Liver (tissue), 9 donors: Measurements from ENCODE around the gene DSTYK. TPM values are rescaled to one million over a fixed set of nuclear protein-coding genes. Genes with fewer than 3 reads are reported as not detected.

ENCODE experiments used
- DNase-seq: peaks from one replicate; pipeline ENCODE4 v3.0.0-alpha.2; 2017; ENCODE audit warnings: low spot score
- H3K27ac ChIP-seq, 2 donors: one replicate each; pipeline ENCODE4 v1.7.0; 2013; ENCODE audit warnings: inconsistent platforms in 2 of 2, low read length in 2 of 2, control low read depth in 1 of 2, low read depth in 1 of 2, mild to moderate bottlenecking in 1 of 2
- H3K27me3 ChIP-seq, 4 donors: one replicate each; pipeline versions ENCODE4 v1.6.1 to v1.7.0; 2013; ENCODE audit warnings: low read length in 3 of 4, inconsistent platforms in 1 of 4, mild to moderate bottlenecking in 1 of 4, moderate library complexity in 1 of 4; ENCODE audit not compliant: control insufficient read depth in 4 of 4, insufficient read depth in 4 of 4
- H3K36me3 ChIP-seq, 4 donors: one replicate each; pipeline versions ENCODE4 v1.6.1 to v1.7.0; 2013; ENCODE audit warnings: low read length in 3 of 4, mild to moderate bottlenecking in 3 of 4, low read depth in 1 of 4, moderate library complexity in 1 of 4; ENCODE audit not compliant: control insufficient read depth in 4 of 4, insufficient read depth in 3 of 4
- H3K4me1 ChIP-seq, 4 donors: one replicate each; pipeline versions ENCODE4 v1.6.1 to v1.7.0; 2013; ENCODE audit warnings: low read length in 3 of 4, mild to moderate bottlenecking in 3 of 4, moderate library complexity in 1 of 4; ENCODE audit not compliant: control insufficient read depth in 4 of 4, insufficient read depth in 4 of 4
- H3K4me3 ChIP-seq, 3 donors: one replicate each; pipeline versions ENCODE4 v1.6.1 to v1.7.0; 2013; ENCODE audit warnings: low read length in 3 of 3, control low read depth in 1 of 3, low read depth in 1 of 3, mild to moderate bottlenecking in 1 of 3
- H3K9ac ChIP-seq, 2 donors: one replicate each; pipeline ENCODE4 v1.7.0; 2013; ENCODE audit warnings: low read length in 2 of 2, mild to moderate bottlenecking in 2 of 2, moderate library complexity in 2 of 2, control low read depth in 1 of 2, low read depth in 1 of 2
- H3K9me3 ChIP-seq, 4 donors: one replicate each; pipeline versions ENCODE4 v1.6.1 to v1.7.0; 2013; ENCODE audit warnings: low read length in 3 of 4; ENCODE audit not compliant: control insufficient read depth in 4 of 4
- ATF3 ChIP-seq: IDR thresholded peaks from 2 replicates; pipeline ENCODE4 v1.6.1; 2016; ENCODE audit warnings: antibody characterized with exemption
- CTCF ChIP-seq: fragments of 150-350 bp; IDR thresholded peaks from 2 replicates; pipeline ENCODE4 v1.5.1; 2017; ENCODE audit warnings: improper control_type of control experiment, low read depth, low read length; ENCODE audit not compliant: missing input control
- EGR1 ChIP-seq, 2 donors: IDR thresholded peaks; 2 replicates each; pipeline ENCODE4 v1.6.1; 2016 to 2018; ENCODE audit warnings: antibody characterized with exemption in 2 of 2, low read depth in 2 of 2
- FOXA1 ChIP-seq: IDR thresholded peaks from 2 replicates; pipeline ENCODE4 v1.6.1; 2016; ENCODE audit warnings: antibody characterized with exemption
- FOXA2 ChIP-seq: IDR thresholded peaks from 2 replicates; pipeline ENCODE4 v1.6.1; 2016; ENCODE audit warnings: antibody characterized with exemption
- GABPA ChIP-seq, 2 donors: IDR thresholded peaks in 1 of 2; conservative IDR thresholded peaks in 1 of 2; 2 replicates each; pipeline ENCODE4 v1.6.1; 2016; ENCODE audit warnings: antibody characterized with exemption in 2 of 2, mild to moderate bottlenecking in 1 of 2, moderate library complexity in 1 of 2
- HNF4A ChIP-seq, 2 donors: conservative IDR thresholded peaks; 2 replicates each; pipeline ENCODE4 v1.6.1; 2016; ENCODE audit warnings: antibody characterized with exemption in 2 of 2, mild to moderate bottlenecking in 2 of 2
- HNF4G ChIP-seq: IDR thresholded peaks from 2 replicates; pipeline ENCODE4 v1.6.1; 2016; ENCODE audit warnings: antibody characterized with exemption
- JUND ChIP-seq, 2 donors: IDR thresholded peaks; 2 replicates each; pipeline ENCODE4 v1.6.1; 2016; ENCODE audit warnings: antibody characterized with exemption in 2 of 2
- MAX ChIP-seq: IDR thresholded peaks from 2 replicates; pipeline ENCODE4 v1.6.1; 2016; ENCODE audit warnings: antibody characterized with exemption
- NR2F2 ChIP-seq: IDR thresholded peaks from 2 replicates; pipeline ENCODE4 v1.6.1; 2016; ENCODE audit warnings: antibody characterized with exemption
- RAD21 ChIP-seq, 2 donors: IDR thresholded peaks; 2 replicates each; pipeline ENCODE4 v1.6.1; 2016; ENCODE audit warnings: antibody characterized with exemption in 2 of 2, mild to moderate bottlenecking in 2 of 2
- RXRA ChIP-seq, 2 donors: IDR thresholded peaks; 2 replicates each; pipeline ENCODE4 v1.6.1; 2017 to 2018; ENCODE audit warnings: antibody characterized with exemption in 2 of 2, mild to moderate bottlenecking in 1 of 2
- SP1 ChIP-seq: IDR thresholded peaks from 2 replicates; pipeline ENCODE4 v1.6.1; 2018; ENCODE audit warnings: antibody characterized with exemption, mild to moderate bottlenecking
- TAF1 ChIP-seq: conservative IDR thresholded peaks from 2 replicates; pipeline ENCODE4 v1.6.1; 2016; ENCODE audit warnings: antibody characterized with exemption, mild to moderate bottlenecking
- YY1 ChIP-seq: IDR thresholded peaks from 2 replicates; pipeline ENCODE4 v1.6.1; 2016; ENCODE audit warnings: antibody characterized with exemption, mild to moderate bottlenecking
- ZBTB33 ChIP-seq: IDR thresholded peaks from 2 replicates; pipeline ENCODE4 v1.6.1; 2016; ENCODE audit warnings: antibody characterized with exemption
- WGBS: extraction: QIAGEN DNeasy Blood & Tissue Kit; methylation state at CpG from one replicate; pipeline ENCODE4 v1.1.7; 2013; 5-methylcytosine and 5-hydroxymethylcytosine counted together
- polyA plus RNA-seq, 2 donors: library from polyadenylated mRNA; stranded (reverse) in 1 of 2; unstranded in 1 of 2; fragments of 200-250 nt in 1 of 2; fragments of >200 nt in 1 of 2; fragmentation: Nextera tagmentation in 1 of 2; extraction: Ambion mirVana in 1 of 2; gene quantifications; one replicate each; pipeline versions ENCODE4 v1.2.1 to v1.2.3, GENCODE V29; 2013 to 2015
- total RNA-seq, 2 donors: library from RNA; depleted of rRNA; stranded (reverse); fragments of >200 nt; gene quantifications; one replicate each; pipeline ENCODE4 v1.2.3, GENCODE V29; 2014
- donor health status: healthy.
- donor health status: healthy.
- donor health status: healthy.
- donor health status: healthy.
- donor health status: healthy.

DSTYK gene
- total and polyA plus RNA-seq, 4 donors, result 1.5 to 9.9 (median 3.0) TPM

- Histone ChIP-seq H3K27ac (no peak overlapping the region), H3K4me1 (peaks cover 4 to 19% (median 10%) of the 10 kb centered on the region in 4 donors), H3K36me3 (peaks cover 0 to 2% (median 0%) of the 10 kb centered on the region in 4 donors), H3K9ac (no peak overlapping the region), H3K9me3 (no peaks in the 10 kb centered on the region), H3K4me3 (no peak overlapping the region), H3K27me3 (no peaks in the 10 kb centered on the region)
- no peak for DNase-seq
- 89% methylated on average over 2 of the region's 2 CpGs for WGBS
- TF ChIP-seq ZBTB33 (no peak), FOXA1 (no peak), HNF4G (no peak), FOXA2 (no peak)
These were observed 23.4 kb downstream of the DSTYK start for GRCh38 chr1:205188098-205188497.

- no peak overlapping the region for H3K9ac ChIP-seq
- peaks cover 0 to 4% (median 0%) of the 10 kb centered on the region in 4 donors for H3K36me3 ChIP-seq
- DNase-seq, result no peak
- no peaks in the 10 kb centered on the region for H3K27me3 ChIP-seq
- TF ChIP-seq HNF4G (no peak), ATF3 (no peak), HNF4A (conservative IDR thresholded peaks at IDR 0.05) (no peak), FOXA2 (no peak), CTCF (no peak), NR2F2 (no peak), JUND (IDR thresholded peaks at IDR 0.05) (no peak), GABPA (IDR thresholded peaks at IDR 0.05 in 1 of 2, conservative IDR thresholded peaks at IDR 0.05 in 1 of 2) (no peak), EGR1 (IDR thresholded peaks at IDR 0.05; ENCODE audit: low read depth in 2 of 2) (no peak), SP1 (no peak), TAF1 (no peak), FOXA1 (no peak), RXRA (IDR thresholded peaks at IDR 0.05) (no peak), YY1 (no peak)
- WGBS, result 97% methylated on average over 10 of the region's 10 CpGs
- H3K4me1 ChIP-seq, result peaks cover 4 to 19% (median 10%) of the 10 kb centered on the region in 4 donors
- no peak overlapping the region for H3K4me3 ChIP-seq
- H3K9me3 ChIP-seq, result no peaks in the 10 kb centered on the region
- H3K27ac ChIP-seq, result no peak overlapping the region
These were observed 24.1 kb downstream of the DSTYK start for GRCh38 chr1:205187420-205187819.

GRCh38 chr1:205186191-205186590 is 25.3 kb downstream of the DSTYK start:
- Histone ChIP-seq H3K9ac (no peak overlapping the region), H3K9me3 (no peaks in the 10 kb centered on the region), H3K27me3 (no peaks in the 10 kb centered on the region), H3K4me3 (no peak overlapping the region), H3K4me1 (peaks cover 0 to 7% (median 1%) of the 10 kb centered on the region in 4 donors), H3K36me3 (peaks cover 0 to 4% (median 0%) of the 10 kb centered on the region in 4 donors), H3K27ac (no peak overlapping the region)
- DNase-seq, result no peak
- TF ChIP-seq RXRA (IDR thresholded peaks at IDR 0.05) (no peak), YY1 (no peak), FOXA2 (no peak), FOXA1 (no peak), JUND (IDR thresholded peaks at IDR 0.05) (no peak), CTCF (no peak), TAF1 (no peak), SP1 (no peak), ATF3 (no peak), MAX (no peak), HNF4A (conservative IDR thresholded peaks at IDR 0.05) (no peak), HNF4G (no peak), EGR1 (IDR thresholded peaks at IDR 0.05; ENCODE audit: low read depth in 2 of 2) (no peak), RAD21 (IDR thresholded peaks at IDR 0.05) (no peak), NR2F2 (no peak)
